HG03457 (cell line): Measurements from ENCODE around the gene PDE6G.
A peak's percentile ranks its signal among the peaks of the same experiment; 100 is the strongest.
"Not testable (repeated sequence)": the region's sequence is repeated elsewhere in the genome, so short reads cannot be mapped to it uniquely, and the experiment has no call there.

Experiments
- ATAC-seq: cut with Tn5 transposase; IDR thresholded peaks from one replicate; pipeline ENCODE4 v1.9.1; 2021; ENCODE audit warnings: moderate number of reproducible peaks; ENCODE audit not compliant: unreplicated experiment

The PDE6G gene

GRCh38 chr17:81687770-81688541 is 31.6 kb upstream of the PDE6G start:
- ATAC-seq, result no peak

GRCh38 chr17:81686614-81687013 is 30.3 kb upstream of the PDE6G start:
- ATAC-seq, result no peak

- no peak for ATAC-seq
Observed at GRCh38 chr17:81685108-81685507, 28.8 kb upstream of the PDE6G start.

GRCh38 chr17:81684442-81684911 is 28.1 kb upstream of the PDE6G start:
- no peak for ATAC-seq

GRCh38 chr17:81683584-81684441 is 27.5 kb upstream of the PDE6G start, which contains the start of the genes ARL16 and HGS:
Gene ARL16 (minus strand): TSS chr17:81683797. CDS start chr17:81683753, 44 bp downstream.
Gene HGS (plus strand): TSS chr17:81684011. CDS start chr17:81684067, 56 bp downstream.
- peak; percentile 85 for ATAC-seq

GRCh38 chr17:81683208-81683583 is 26.9 kb upstream of the PDE6G start:
- ATAC-seq, result no peak

- no peak for ATAC-seq
Observed at GRCh38 chr17:81682565-81683207, 26.3 kb upstream of the PDE6G start.

- no peak for ATAC-seq
Observed at GRCh38 chr17:81681672-81682071, 25.3 kb upstream of the PDE6G start.

- ATAC-seq, result no peak
Observed at GRCh38 chr17:81680150-81680549, 23.8 kb upstream of the PDE6G start.

GRCh38 chr17:81676906-81677305 is 20.6 kb upstream of the PDE6G start:
- no peak for ATAC-seq

- not testable (repeated sequence) for ATAC-seq
Observed at GRCh38 chr17:81675515-81676221, 19.3 kb upstream of the PDE6G start.

- ATAC-seq, result no peak
Observed at GRCh38 chr17:81673561-81674258, 17.4 kb upstream of the PDE6G start.

GRCh38 chr17:81672954-81673353 is 16.6 kb upstream of the PDE6G start:
- no peak for ATAC-seq

- no peak for ATAC-seq
Observed at GRCh38 chr17:81672504-81672903, 16.2 kb upstream of the PDE6G start.

- ATAC-seq, result no peak
Observed at GRCh38 chr17:81667754-81668153, 11.4 kb upstream of the PDE6G start.

GRCh38 chr17:81666342-81667191 is 10.2 kb upstream of the PDE6G start, which contains the start of the genes CCDC137 and OXLD1:
Gene CCDC137 (plus strand): TSS chr17:81666737. CDS start chr17:81666767, 30 bp downstream.
Gene OXLD1 (minus strand): TSS chr17:81666605. CDS start chr17:81666577, 28 bp downstream.
- peak; percentile 82 for ATAC-seq

GRCh38 chr17:81666092-81666341 is 9.7 kb upstream of the PDE6G start:
- ATAC-seq, result no peak

- no peak for ATAC-seq
Observed at GRCh38 chr17:81665205-81666091, 9.1 kb upstream of the PDE6G start.
